Stimulated activated CD4-positive, alpha-beta T cell treated with anti-CD3 and anti-CD28 coated beads, TNF-alpha, amount 100 ng/mL, for 4 hours (primary cell): Measurements from ENCODE around the gene RREB1.

Source experiments
- DNase-seq, 3 experiments: peaks; one replicate each; pipeline ENCODE4 v3.0.0-alpha.2; 2020; ENCODE audit warnings: low read depth in 3 of 3

Gene RREB1

GRCh38 chr6:7088076-7088742, 19.6 kb upstream of the RREB1 start:
- no peak for DNase-seq

- no peak for DNase-seq
Observed at GRCh38 chr6:7098993-7099392, 8.8 kb upstream of the RREB1 start.

GRCh38 chr6:7100072-7100752, 7.5 kb upstream of the RREB1 start:
- DNase-seq: no peak

GRCh38 chr6:7100753-7101081, 7.0 kb upstream of the RREB1 start:
- no peak for DNase-seq

GRCh38 chr6:7101290-7101689, 6.5 kb upstream of the RREB1 start:
- DNase-seq: no peak

- DNase-seq: no peak
Observed at GRCh38 chr6:7104752-7105151, 3.0 kb upstream of the RREB1 start.

- no peak for DNase-seq
Observed at GRCh38 chr6:7106215-7106751, 1.5 kb upstream of the RREB1 start.

GRCh38 chr6:7106752-7107577, 796 bp upstream of the RREB1 start:
- DNase-seq: peak; percentile 41 to 52 (median 47)

- peak; percentile 9 to 41 (median 39) for DNase-seq
Observed at GRCh38 chr6:7108196-7108963, 619 bp downstream of the RREB1 start.

- peak in 2 of 3 experiments; percentile 12 to 26 for DNase-seq
Observed at GRCh38 chr6:7108964-7109836, 1.4 kb downstream of the RREB1 start.

- no peak for DNase-seq
Observed at GRCh38 chr6:7110092-7110792, 2.5 kb downstream of the RREB1 start.

GRCh38 chr6:7111095-7111690, 3.4 kb downstream of the RREB1 start:
- DNase-seq: no peak

GRCh38 chr6:7112171-7112570, 4.4 kb downstream of the RREB1 start:
- DNase-seq: no peak

- DNase-seq: peak in 2 of 3 experiments; percentile 7 to 13
Observed at GRCh38 chr6:7112741-7113313, 5.1 kb downstream of the RREB1 start.

- no peak for DNase-seq
Observed at GRCh38 chr6:7114744-7115458, 7.1 kb downstream of the RREB1 start.

- DNase-seq: no peak
Observed at GRCh38 chr6:7115543-7116231, 7.9 kb downstream of the RREB1 start.

- no peak for DNase-seq
Observed at GRCh38 chr6:7119272-7119801, 11.6 kb downstream of the RREB1 start.
